Suppressor macrophage (primary cell): ENCODE results near the gene HTATIP2.
"Not testable (repeated sequence)": the region's sequence is repeated elsewhere in the genome, so short reads cannot be mapped to it uniquely, and the experiment has no call there.

Experiments
- DNase-seq, 4 experiments: peaks; one replicate each; pipeline ENCODE4 v3.0.0-alpha.2; 2020 to 2022
- total RNA-seq, 17 experiments: gene quantifications; one replicate each; lab custom pipeline; 2026; ENCODE audit warnings: mixed read lengths in 6 of 17, inconsistent platforms in 3 of 17; lab: John Stamatoyannopoulos, UW

HTATIP2 gene
- total RNA-seq = 31.0 to 99.5 (median 59.0) reads per million in 17 experiments

GRCh38 chr11:20363500-20364340 is at the start of gene HTATIP2:
Gene HTATIP2, plus strand, starts transcription at chr11:20363714. Its CDS starts 524 bp downstream, at chr11:20364238.
- DNase-seq = peak; percentile 61 to 89 (median 78)

- DNase-seq = no peak
Observed at GRCh38 chr11:20315800-20316199, 47.7 kb upstream of the HTATIP2 start.

- no peak for DNase-seq
Observed at GRCh38 chr11:20321177-20321576, 42.3 kb upstream of the HTATIP2 start.

- DNase-seq = no peak
Observed at GRCh38 chr11:20327377-20327935, 36.1 kb upstream of the HTATIP2 start.

GRCh38 chr11:20336056-20336455 is 27.5 kb upstream of the HTATIP2 start:
- DNase-seq = no peak

GRCh38 chr11:20337526-20338154 is 25.9 kb upstream of the HTATIP2 start:
- peak in 1 of 4 experiments; percentile 7 for DNase-seq

- DNase-seq = no peak
Observed at GRCh38 chr11:20342347-20343141, 21.0 kb upstream of the HTATIP2 start.

GRCh38 chr11:20351136-20351535 is 12.4 kb upstream of the HTATIP2 start:
- DNase-seq = peak in 3 of 4 experiments; percentile 23 to 43 (median 25)

GRCh38 chr11:20351751-20352262 is 11.7 kb upstream of the HTATIP2 start:
- DNase-seq = no peak

- DNase-seq = peak; percentile 42 to 70 (median 52)
Observed at GRCh38 chr11:20353829-20354434, 9.6 kb upstream of the HTATIP2 start.

- peak; percentile 27 to 62 (median 50) for DNase-seq
Observed at GRCh38 chr11:20355221-20356219, 8.0 kb upstream of the HTATIP2 start.

- no peak for DNase-seq
Observed at GRCh38 chr11:20357150-20357549, 6.4 kb upstream of the HTATIP2 start.

- DNase-seq = peak in 3 of 4 experiments; percentile 29 to 53 (median 49)
Observed at GRCh38 chr11:20360650-20361049, 2.9 kb upstream of the HTATIP2 start.

GRCh38 chr11:20362481-20362880 is 1.0 kb upstream of the HTATIP2 start:
- no peak for DNase-seq

GRCh38 chr11:20363149-20363499 is 390 bp upstream of the HTATIP2 start:
- no peak for DNase-seq

- no peak for DNase-seq
Observed at GRCh38 chr11:20364341-20364792, 853 bp downstream of the HTATIP2 start.

- DNase-seq = not testable (repeated sequence)
Observed at GRCh38 chr11:20365465-20365864, 2.0 kb downstream of the HTATIP2 start.

- peak; percentile 58 to 75 (median 68) for DNase-seq
Observed at GRCh38 chr11:20367313-20367948, 3.9 kb downstream of the HTATIP2 start.

- no peak for DNase-seq
Observed at GRCh38 chr11:20368438-20368837, 4.9 kb downstream of the HTATIP2 start.

GRCh38 chr11:20369826-20370225 is 6.3 kb downstream of the HTATIP2 start:
- DNase-seq = no peak
